Neural cell (in vitro differentiated cells): ENCODE data around the gene CCSER2. TPM values are rescaled to one million over a fixed set of nuclear protein-coding genes. Genes with fewer than 3 reads are reported as not detected.

Experiments
- H2AFZ ChIP-seq: fragments of 200-600, 300-800 bp; sonication (generic), shearing (Covaris generic); 2 replicates; pipeline ENCODE4 v1.6.0; 2014; ENCODE audit warnings: low read depth, mild to moderate bottlenecking, antibody characterized with exemption, low read length, moderate library complexity
- H3F3A ChIP-seq: fragments of 200-600 bp; shearing (Covaris generic); 2 replicates; pipeline ENCODE4 v1.6.1; 2016; ENCODE audit warnings: mild to moderate bottlenecking, moderate library complexity, mixed read lengths, antibody characterized with exemption, low read length; ENCODE audit not compliant: insufficient read depth, poor library complexity, severe bottlenecking
- H3K27ac ChIP-seq: fragments of 200-600, 300-800 bp; sonication (generic), shearing (Covaris generic); 2 replicates; pipeline ENCODE4 v1.5.1; 2014; ENCODE audit warnings: mild to moderate bottlenecking, low read length, moderate library complexity
- H3K27me3 ChIP-seq: fragments of 300-800, 200-600 bp; sonication (generic), shearing (Covaris generic); 2 replicates; pipeline ENCODE4 v1.6.0; 2014; ENCODE audit warnings: mild to moderate bottlenecking, low read depth, low read length, moderate library complexity; ENCODE audit not compliant: insufficient read depth
- H3K36me3 ChIP-seq: fragments of 300-800, 200-600 bp; sonication (generic), shearing (Covaris generic); 2 replicates; pipeline ENCODE4 v1.5.1; 2014; ENCODE audit warnings: mild to moderate bottlenecking, antibody characterized with exemption, low read length, moderate library complexity; ENCODE audit not compliant: insufficient read depth
- H3K4me2 ChIP-seq: fragments of 300-800, 200-600 bp; sonication (generic), shearing (Covaris generic); 2 replicates; pipeline ENCODE4 v1.6.0; 2014; ENCODE audit warnings: mild to moderate bottlenecking, low read length
- H3K4me3 ChIP-seq: fragments of 300-800, 200-600 bp; sonication (generic), shearing (Covaris generic); 2 replicates; pipeline ENCODE4 v1.5.1; 2014; ENCODE audit warnings: mild to moderate bottlenecking, low read length, moderate library complexity
- H3K79me2 ChIP-seq: fragments of 200-600 bp; shearing (Covaris generic); replicated peaks from 2 replicates; pipeline ENCODE4 v1.6.0; 2014; ENCODE audit warnings: mild to moderate bottlenecking, low read length, moderate library complexity; ENCODE audit not compliant: insufficient read depth
- H3K9ac ChIP-seq: fragments of 300-800, 200-600 bp; sonication (generic), shearing (Covaris generic); 2 replicates; pipeline ENCODE4 v1.6.1; 2016; ENCODE audit warnings: mild to moderate bottlenecking, low read length, mixed read lengths
- H3K9me2 ChIP-seq: fragments of 200-600 bp; shearing (Covaris generic); 2 replicates; pipeline ENCODE4 v1.6.1; 2016; ENCODE audit warnings: mild to moderate bottlenecking, low read length, mixed read lengths; ENCODE audit not compliant: insufficient read depth
- H3K9me3 ChIP-seq: fragments of 200-600, 300-800 bp; sonication (generic), shearing (Covaris generic); 2 replicates; pipeline ENCODE4 v1.6.1; 2016; ENCODE audit warnings: mild to moderate bottlenecking, mixed run types, low read length, moderate library complexity, mixed read lengths
- H4K20me1 ChIP-seq: fragments of 200-600 bp; shearing (Covaris generic); 2 replicates; pipeline ENCODE4 v1.6.1; 2016; ENCODE audit warnings: mild to moderate bottlenecking, mixed run types; ENCODE audit not compliant: insufficient read depth
- CTCF ChIP-seq: fragments of 450-650 bp; IDR thresholded peaks from 2 replicates; pipeline ENCODE4 v1.5.1; 2014; ENCODE audit warnings: antibody characterized with exemption, mild to moderate bottlenecking, moderate library complexity; ENCODE audit not compliant: poor library complexity, severe bottlenecking
- EP300 ChIP-seq: fragments of 450-650 bp; conservative IDR thresholded peaks from 2 replicates; pipeline ENCODE4 v1.6.1; 2014; ENCODE audit warnings: antibody characterized with exemption, mild to moderate bottlenecking, moderate library complexity; ENCODE audit not compliant: poor library complexity, severe bottlenecking
- EZH2 ChIP-seq: fragments of 200-600, 300-800 bp; shearing (Covaris generic), sonication (generic); IDR thresholded peaks from 2 replicates; pipeline ENCODE4 v1.6.1; 2014; ENCODE audit warnings: antibody characterized with exemption, low read length, borderline replicate concordance, mild to moderate bottlenecking; ENCODE audit not compliant: insufficient read depth, poor library complexity, severe bottlenecking
- MXI1 ChIP-seq: fragments of 450-650 bp; conservative IDR thresholded peaks from 2 replicates; pipeline ENCODE4 v1.6.1; 2014; ENCODE audit warnings: antibody characterized with exemption, mild to moderate bottlenecking; ENCODE audit not compliant: poor library complexity, severe bottlenecking
- POLR2AphosphoS5 ChIP-seq: IDR thresholded peaks from 2 replicates; pipeline ENCODE4 v1.6.1; 2012
- RAD21 ChIP-seq: fragments of 450-650 bp; conservative IDR thresholded peaks from 2 replicates; pipeline ENCODE4 v1.6.1; 2014; ENCODE audit warnings: antibody characterized with exemption, mild to moderate bottlenecking, moderate library complexity
- REST ChIP-seq: IDR thresholded peaks from 2 replicates; pipeline ENCODE4 v1.6.1; 2012; ENCODE audit warnings: borderline replicate concordance
- SMC3 ChIP-seq: fragments of 450-650 bp; conservative IDR thresholded peaks from 2 replicates; pipeline ENCODE4 v1.6.1; 2014; ENCODE audit warnings: antibody characterized with exemption, mild to moderate bottlenecking, moderate library complexity; ENCODE audit not compliant: poor library complexity
- TAF1 ChIP-seq: IDR thresholded peaks from 2 replicates; pipeline ENCODE4 v1.6.1; 2012; ENCODE audit warnings: low read depth
- polyA plus RNA-seq: library from polyadenylated mRNA; depleted of rRNA; stranded (reverse); fragments of >200 nt; gene quantifications from 2 replicates; pipeline ENCODE4 v1.2.3, GENCODE V29; 2014

The CCSER2 gene
- polyA plus RNA-seq, 1 donor from 2014 or later = 38.3 TPM

GRCh38 chr10:84473136-84473535, 144.7 kb downstream of the CCSER2 start:
- no peaks in the 10 kb centered on the region for H3K9me3 ChIP-seq
- H3K79me2 ChIP-seq = no peaks in the 10 kb centered on the region
- H3F3A ChIP-seq = no peaks in the 10 kb centered on the region
- H3K9me2 ChIP-seq = no peaks in the 10 kb centered on the region
- no peak overlapping the region for H3K27ac ChIP-seq
- no peak overlapping the region for H3K9ac ChIP-seq
- H3K27me3 ChIP-seq = no peaks in the 10 kb centered on the region
- peaks cover 2% of the 10 kb centered on the region for H3K36me3 ChIP-seq
- H3K4me3 ChIP-seq = no peak overlapping the region
- no peaks in the 10 kb centered on the region for H4K20me1 ChIP-seq
- no peak overlapping the region for H3K4me2 ChIP-seq
- H2AFZ ChIP-seq = no peak overlapping the region
- TF ChIP-seq MXI1 (no peak), CTCF (no peak), EP300 (no peak), REST (no peak), TAF1 (no peak), EZH2 (no peak), POLR2AphosphoS5 (no peak), RAD21 (no peak), SMC3 (no peak)

GRCh38 chr10:84477398-84478128, 149.2 kb downstream of the CCSER2 start:
- no peaks in the 10 kb centered on the region for H4K20me1 ChIP-seq
- no peaks in the 10 kb centered on the region for H3K9me2 ChIP-seq
- no peak overlapping the region for H3K9ac ChIP-seq
- H3K36me3 ChIP-seq = peaks cover 7% of the 10 kb centered on the region
- no peaks in the 10 kb centered on the region for H3K27me3 ChIP-seq
- no peak overlapping the region for H3K27ac ChIP-seq
- H2AFZ ChIP-seq = no peak overlapping the region
- no peak overlapping the region for H3K4me2 ChIP-seq
- H3K79me2 ChIP-seq = no peaks in the 10 kb centered on the region
- H3F3A ChIP-seq = no peaks in the 10 kb centered on the region
- no peak for TF ChIP-seq EP300
- TF ChIP-seq REST = no peak
- TF ChIP-seq MXI1 = no peak
- no peak for TF ChIP-seq RAD21
- no peak for TF ChIP-seq POLR2AphosphoS5
- no peak for TF ChIP-seq SMC3
- TF ChIP-seq CTCF = no peak
- no peak for TF ChIP-seq TAF1
- TF ChIP-seq EZH2 = no peak
- no peaks in the 10 kb centered on the region for H3K9me3 ChIP-seq
- H3K4me3 ChIP-seq = no peak overlapping the region
